HEK293 (cell line): ENCODE data around the gene HES2.

Experiments
- GLIS1 ChIP-seq: fragments of 450-650 bp; formaldehyde crosslinking; IDR thresholded peaks from 2 replicates; pipeline ENCODE4 v1.5.1; 2016; ENCODE audit warnings: missing biosample characterization, missing genetic modification characterization
- SP2 ChIP-seq: fragments of 450-650 bp; formaldehyde crosslinking; IDR thresholded peaks from 2 replicates; pipeline ENCODE4 v1.5.1; 2016; ENCODE audit warnings: missing biosample characterization, missing genetic modification characterization
- TRIM28 ChIP-seq: IDR thresholded peaks from 2 replicates; pipeline ENCODE4 v1.6.1; 2011; ENCODE audit warnings: low read length, control low read depth, borderline replicate concordance
- ZNF350 ChIP-seq: fragments of 450-650 bp; formaldehyde crosslinking; IDR thresholded peaks from 2 replicates; pipeline ENCODE4 v1.5.0; 2017; ENCODE audit warnings: missing biosample characterization, mild to moderate bottlenecking, missing genetic modification characterization
- ZNF473 ChIP-seq: fragments of 450-650 bp; formaldehyde crosslinking; IDR thresholded peaks from 2 replicates; pipeline ENCODE4 v1.5.1; 2017; ENCODE audit warnings: missing biosample characterization, missing genetic modification characterization
- TF ChIP-seq, protein P1 (sequence below): fragments of 450-650 bp; formaldehyde crosslinking; IDR thresholded peaks from 2 replicates; pipeline ENCODE4 v1.5.1; 2016; ENCODE audit warnings: missing biosample characterization, missing genetic modification characterization
- TF ChIP-seq, protein P2 (sequence below): fragments of 450-650 bp; formaldehyde crosslinking; IDR thresholded peaks from 2 replicates; pipeline ENCODE4 v1.5.1; 2017; ENCODE audit warnings: missing biosample characterization, mild to moderate bottlenecking, missing genetic modification characterization, moderate library complexity
- TF ChIP-seq, protein P3 (sequence below): fragments of 450-650 bp; formaldehyde crosslinking; IDR thresholded peaks from 2 replicates; pipeline ENCODE4 v1.5.1; 2016; ENCODE audit warnings: missing biosample characterization, missing genetic modification characterization, low read depth

DNA sequence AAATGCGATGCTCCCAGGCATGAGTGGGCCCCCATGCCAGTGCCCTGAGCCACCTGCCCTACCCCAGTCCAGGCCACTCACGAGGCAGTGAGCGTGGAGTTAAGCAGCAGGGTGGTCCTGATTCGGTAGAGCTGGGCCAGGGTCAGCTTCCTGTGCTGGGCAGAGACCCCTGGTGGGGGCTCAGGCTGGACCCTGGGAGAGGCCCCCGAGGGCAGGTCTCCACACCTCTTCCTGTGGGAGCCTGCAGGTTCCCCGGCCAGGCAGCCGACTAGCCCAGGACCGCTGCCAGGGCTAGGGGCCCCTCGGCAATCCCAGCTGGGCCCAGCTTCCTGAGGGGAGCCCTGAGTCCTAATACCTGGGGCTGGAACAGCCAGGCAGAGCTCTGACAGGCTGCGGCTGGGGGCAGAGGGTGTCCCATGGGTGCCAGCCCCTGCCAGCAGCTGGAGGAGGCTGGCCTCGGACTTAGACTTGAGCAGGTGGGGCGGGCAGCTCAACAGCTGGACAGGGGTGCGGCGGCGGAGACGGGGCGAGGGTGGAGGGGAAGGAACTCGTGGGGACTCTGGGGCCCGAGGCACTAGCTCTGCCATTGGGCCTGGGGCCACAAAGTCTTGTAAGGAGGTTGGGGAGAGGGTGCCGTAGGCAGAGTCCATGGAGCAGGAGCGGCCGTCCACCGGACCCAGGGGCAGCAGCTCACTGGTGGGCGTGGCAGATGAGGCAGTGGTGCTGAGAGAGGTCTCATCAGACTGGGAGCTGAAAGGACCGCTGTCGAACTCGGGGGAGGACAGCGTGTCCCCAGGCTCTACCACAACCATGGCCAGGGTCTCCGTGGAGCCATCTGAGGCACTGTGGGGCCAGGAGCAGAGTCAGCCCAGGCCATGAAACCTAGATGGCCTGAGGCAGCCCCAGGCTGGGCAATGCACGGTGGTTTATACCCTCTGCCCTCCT is 48.3 kb upstream of the HES2 start:
- TF ChIP-seq TRIM28 (no peak), GLIS1 (tag by site-specific recombination) (no peak), ZNF350 (tag by site-specific recombination) (no peak), ZNF473 (tag by site-specific recombination) (no peak), SP2 (tag by site-specific recombination) (no peak)
- TF ChIP-seq, protein P1, sequence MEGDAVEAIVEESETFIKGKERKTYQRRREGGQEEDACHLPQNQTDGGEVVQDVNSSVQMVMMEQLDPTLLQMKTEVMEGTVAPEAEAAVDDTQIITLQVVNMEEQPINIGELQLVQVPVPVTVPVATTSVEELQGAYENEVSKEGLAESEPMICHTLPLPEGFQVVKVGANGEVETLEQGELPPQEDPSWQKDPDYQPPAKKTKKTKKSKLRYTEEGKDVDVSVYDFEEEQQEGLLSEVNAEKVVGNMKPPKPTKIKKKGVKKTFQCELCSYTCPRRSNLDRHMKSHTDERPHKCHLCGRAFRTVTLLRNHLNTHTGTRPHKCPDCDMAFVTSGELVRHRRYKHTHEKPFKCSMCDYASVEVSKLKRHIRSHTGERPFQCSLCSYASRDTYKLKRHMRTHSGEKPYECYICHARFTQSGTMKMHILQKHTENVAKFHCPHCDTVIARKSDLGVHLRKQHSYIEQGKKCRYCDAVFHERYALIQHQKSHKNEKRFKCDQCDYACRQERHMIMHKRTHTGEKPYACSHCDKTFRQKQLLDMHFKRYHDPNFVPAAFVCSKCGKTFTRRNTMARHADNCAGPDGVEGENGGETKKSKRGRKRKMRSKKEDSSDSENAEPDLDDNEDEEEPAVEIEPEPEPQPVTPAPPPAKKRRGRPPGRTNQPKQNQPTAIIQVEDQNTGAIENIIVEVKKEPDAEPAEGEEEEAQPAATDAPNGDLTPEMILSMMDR (tag by site-specific recombination): no peak
- TF ChIP-seq, protein P2, sequence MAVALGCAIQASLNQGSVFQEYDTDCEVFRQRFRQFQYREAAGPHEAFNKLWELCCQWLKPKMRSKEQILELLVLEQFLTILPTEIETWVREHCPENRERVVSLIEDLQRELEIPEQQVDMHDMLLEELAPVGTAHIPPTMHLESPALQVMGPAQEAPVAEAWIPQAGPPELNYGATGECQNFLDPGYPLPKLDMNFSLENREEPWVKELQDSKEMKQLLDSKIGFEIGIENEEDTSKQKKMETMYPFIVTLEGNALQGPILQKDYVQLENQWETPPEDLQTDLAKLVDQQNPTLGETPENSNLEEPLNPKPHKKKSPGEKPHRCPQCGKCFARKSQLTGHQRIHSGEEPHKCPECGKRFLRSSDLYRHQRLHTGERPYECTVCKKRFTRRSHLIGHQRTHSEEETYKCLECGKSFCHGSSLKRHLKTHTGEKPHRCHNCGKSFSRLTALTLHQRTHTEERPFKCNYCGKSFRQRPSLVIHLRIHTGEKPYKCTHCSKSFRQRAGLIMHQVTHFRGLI (tag by site-specific recombination): no peak
- TF ChIP-seq, protein P3, sequence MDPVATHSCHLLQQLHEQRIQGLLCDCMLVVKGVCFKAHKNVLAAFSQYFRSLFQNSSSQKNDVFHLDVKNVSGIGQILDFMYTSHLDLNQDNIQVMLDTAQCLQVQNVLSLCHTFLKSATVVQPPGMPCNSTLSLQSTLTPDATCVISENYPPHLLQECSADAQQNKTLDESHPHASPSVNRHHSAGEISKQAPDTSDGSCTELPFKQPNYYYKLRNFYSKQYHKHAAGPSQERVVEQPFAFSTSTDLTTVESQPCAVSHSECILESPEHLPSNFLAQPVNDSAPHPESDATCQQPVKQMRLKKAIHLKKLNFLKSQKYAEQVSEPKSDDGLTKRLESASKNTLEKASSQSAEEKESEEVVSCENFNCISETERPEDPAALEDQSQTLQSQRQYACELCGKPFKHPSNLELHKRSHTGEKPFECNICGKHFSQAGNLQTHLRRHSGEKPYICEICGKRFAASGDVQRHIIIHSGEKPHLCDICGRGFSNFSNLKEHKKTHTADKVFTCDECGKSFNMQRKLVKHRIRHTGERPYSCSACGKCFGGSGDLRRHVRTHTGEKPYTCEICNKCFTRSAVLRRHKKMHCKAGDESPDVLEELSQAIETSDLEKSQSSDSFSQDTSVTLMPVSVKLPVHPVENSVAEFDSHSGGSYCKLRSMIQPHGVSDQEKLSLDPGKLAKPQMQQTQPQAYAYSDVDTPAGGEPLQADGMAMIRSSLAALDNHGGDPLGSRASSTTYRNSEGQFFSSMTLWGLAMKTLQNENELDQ (tag by site-specific recombination): no peak
